Neural progenitor cell (in vitro differentiated cells): ENCODE measurements around the gene STX16. TPM values are rescaled to one million over a fixed set of nuclear protein-coding genes. Genes with fewer than 3 reads are reported as not detected.

ENCODE experiments used
- DNase-seq: peaks from one replicate; pipeline ENCODE4 v3.0.0-alpha.2; 2016; ENCODE audit warnings: low spot score
- H2AFZ ChIP-seq: fragments of 200-600 bp; sonication (generic); replicated peaks from 2 replicates; pipeline ENCODE4 v1.6.1; 2016; ENCODE audit warnings: antibody characterized with exemption
- H3F3A ChIP-seq: fragments of 200-600 bp; sonication (generic); 2 replicates; pipeline ENCODE4 v1.6.1; 2016; ENCODE audit warnings: antibody characterized with exemption, low read depth
- H3K27ac ChIP-seq: fragments of 200-600 bp; sonication (generic); 2 replicates; pipeline ENCODE4 v1.5.1; 2016; ENCODE audit warnings: mild to moderate bottlenecking
- H3K27me3 ChIP-seq: fragments of 200-600 bp; sonication (generic); 2 replicates; pipeline ENCODE4 v1.6.1; 2016; ENCODE audit warnings: mild to moderate bottlenecking, moderate library complexity
- H3K36me3 ChIP-seq: fragments of 200-600 bp; sonication (generic); 2 replicates; pipeline ENCODE4 v1.5.1; 2016
- H3K4me1 ChIP-seq: fragments of 200-600 bp; sonication (generic); 2 replicates; pipeline ENCODE4 v1.6.1; 2016; ENCODE audit warnings: mixed run types
- H3K4me2 ChIP-seq: fragments of 200-600 bp; sonication (generic); 2 replicates; pipeline ENCODE4 v1.6.1; 2016
- H3K4me3 ChIP-seq: fragments of 200-600 bp; sonication (generic); 2 replicates; pipeline ENCODE4 v1.5.1; 2016
- H3K79me2 ChIP-seq: fragments of 200-600 bp; sonication (generic); 2 replicates; pipeline ENCODE4 v1.6.1; 2016; ENCODE audit warnings: low read depth
- H3K9ac ChIP-seq: fragments of 200-600 bp; sonication (generic); 2 replicates; pipeline ENCODE4 v1.6.1; 2016
- H3K9me3 ChIP-seq: fragments of 200-600 bp; sonication (generic); 2 replicates; pipeline ENCODE4 v1.5.1; 2016; ENCODE audit warnings: low read depth
- H4K20me1 ChIP-seq: fragments of 200-600 bp; sonication (generic); 2 replicates; pipeline ENCODE4 v1.6.1; 2016; ENCODE audit warnings: low read depth
- H3K27ac Mint-ChIP-seq: 3 replicates; pipeline ENCODE4 v1.8.0; 2021; ENCODE audit warnings: mixed read lengths
- H3K27me3 Mint-ChIP-seq: 2 replicates; pipeline ENCODE4 v1.8.0; 2022; ENCODE audit warnings: low read depth, mild to moderate bottlenecking, inconsistent platforms, moderate library complexity, mixed read lengths; ENCODE audit not compliant: insufficient read depth
- H3K36me3 Mint-ChIP-seq: 3 replicates; pipeline ENCODE4 v1.8.0; 2021; ENCODE audit warnings: mixed read lengths
- H3K4me1 Mint-ChIP-seq: 3 replicates; pipeline ENCODE4 v1.8.0; 2021; ENCODE audit warnings: mixed read lengths
- H3K4me3 Mint-ChIP-seq: 3 replicates; pipeline ENCODE4 v1.8.0; 2021; ENCODE audit warnings: mild to moderate bottlenecking, moderate library complexity, mixed read lengths
- H3K9me3 Mint-ChIP-seq: 3 replicates; pipeline ENCODE4 v1.8.0; 2020; ENCODE audit warnings: mixed read lengths
- CTCF ChIP-seq: fragments of 200-600 bp; sonication (generic); IDR thresholded peaks from 2 replicates; pipeline ENCODE4 v1.5.1; 2017; ENCODE audit warnings: antibody characterized with exemption, mild to moderate bottlenecking
- EZH2 ChIP-seq: fragments of 200-600 bp; sonication (generic); IDR thresholded peaks from 2 replicates; pipeline ENCODE4 v1.6.1; 2017; ENCODE audit warnings: antibody characterized with exemption, mild to moderate bottlenecking, moderate library complexity
- EZH2phosphoT487 ChIP-seq: fragments of 200-600 bp; sonication (generic); IDR thresholded peaks from 2 replicates; pipeline ENCODE4 v1.6.1; 2017; ENCODE audit warnings: antibody characterized with exemption
- total RNA-seq: library from RNA; depleted of rRNA; stranded (reverse); fragments of >200 nt; gene quantifications from 2 replicates; pipeline ENCODE4 v1.2.3, GENCODE V29; 2015; ENCODE audit warnings: low replicate concordance

Gene STX16
- total RNA-seq, 1 donor from 2014 or later, result 46.6 TPM

- Histone ChIP-seq H3K4me2 (no peak overlapping the region), H3K9me3 (no peaks in the 10 kb centered on the region), H3F3A (no peaks in the 10 kb centered on the region), H4K20me1 (no peaks in the 10 kb centered on the region), H3K79me2 (no peaks in the 10 kb centered on the region), H3K36me3 (peaks cover 11% of the 10 kb centered on the region), H3K27me3 (no peaks in the 10 kb centered on the region), H3K27ac (no peak overlapping the region), H3K4me3 (no peak overlapping the region), H2AFZ (no peak overlapping the region), H3K4me1 (no peaks in the 10 kb centered on the region), H3K9ac (no peak overlapping the region)
- H3K36me3 Mint-ChIP-seq, result peaks cover 23% of the 10 kb centered on the region
- no peak for DNase-seq
- no peak overlapping the region for H3K4me3 Mint-ChIP-seq
- H3K27me3 Mint-ChIP-seq, result peaks cover 2% of the 10 kb centered on the region
- no peak overlapping the region for H3K27ac Mint-ChIP-seq
- TF ChIP-seq EZH2 (no peak), CTCF (no peak), EZH2phosphoT487 (no peak)
- H3K9me3 Mint-ChIP-seq, result no peaks in the 10 kb centered on the region
- peaks cover 2% of the 10 kb centered on the region for H3K4me1 Mint-ChIP-seq
Observed at GRCh38 chr20:58701431-58702160, 50.5 kb downstream of the STX16 start.

GRCh38 chr20:58702161-58702510, 51.1 kb downstream of the STX16 start:
- Histone ChIP-seq H3K9me3 (no peaks in the 10 kb centered on the region), H3K36me3 (peaks cover 11% of the 10 kb centered on the region), H3K27me3 (no peaks in the 10 kb centered on the region), H3K79me2 (no peaks in the 10 kb centered on the region), H3K4me3 (no peak overlapping the region), H3K9ac (no peak overlapping the region), H4K20me1 (no peaks in the 10 kb centered on the region), H3F3A (no peaks in the 10 kb centered on the region), H3K4me2 (no peak overlapping the region), H3K4me1 (no peaks in the 10 kb centered on the region), H3K27ac (no peak overlapping the region), H2AFZ (no peak overlapping the region)
- Mint-ChIP-seq H3K4me1 (peaks cover 2% of the 10 kb centered on the region), H3K9me3 (no peaks in the 10 kb centered on the region), H3K4me3 (no peak overlapping the region), H3K36me3 (peaks cover 23% of the 10 kb centered on the region), H3K27ac (no peak overlapping the region), H3K27me3 (peaks cover 2% of the 10 kb centered on the region)
- no peak for DNase-seq
- no peak for TF ChIP-seq CTCF
- no peak for TF ChIP-seq EZH2phosphoT487
- TF ChIP-seq EZH2, result no peak

GRCh38 chr20:58702859-58703648, 52.0 kb downstream of the STX16 start:
- H3K27me3 ChIP-seq, result no peaks in the 10 kb centered on the region
- no peaks in the 10 kb centered on the region for H3K4me1 ChIP-seq
- H3K79me2 ChIP-seq, result no peaks in the 10 kb centered on the region
- H3K9me3 ChIP-seq, result no peaks in the 10 kb centered on the region
- DNase-seq, result no peak
- H4K20me1 ChIP-seq, result no peaks in the 10 kb centered on the region
- H3K9me3 Mint-ChIP-seq, result no peaks in the 10 kb centered on the region
- peaks cover 11% of the 10 kb centered on the region for H3K36me3 ChIP-seq
- H3K27ac ChIP-seq, result no peak overlapping the region
- TF ChIP-seq EZH2 (no peak), CTCF (peak; percentile 36), EZH2phosphoT487 (no peak)
- H3K36me3 Mint-ChIP-seq, result peaks cover 20% of the 10 kb centered on the region
- no peak overlapping the region for H3K4me3 ChIP-seq
- H3K27me3 Mint-ChIP-seq, result peaks cover 1% of the 10 kb centered on the region
- peaks cover 1% of the 10 kb centered on the region for H3K4me1 Mint-ChIP-seq
- H3K4me3 Mint-ChIP-seq, result no peak overlapping the region
- H3K27ac Mint-ChIP-seq, result no peak overlapping the region
- H2AFZ ChIP-seq, result no peak overlapping the region
- H3K9ac ChIP-seq, result no peak overlapping the region
- no peak overlapping the region for H3K4me2 ChIP-seq
- H3F3A ChIP-seq, result no peaks in the 10 kb centered on the region
